ENCODE data around the gene PNRC2. TPM values are rescaled to one million over a fixed set of nuclear protein-coding genes. Genes with fewer than 3 reads are reported as not detected.
A peak's percentile ranks its signal among the peaks of the same experiment; 100 is the strongest.
"Not testable (repeated sequence)": the region's sequence is repeated elsewhere in the genome, so short reads cannot be mapped to it uniquely, and the experiment has no call there.

The PNRC2 gene
- total RNA-seq, 4 donors from 2014 or later: 26.5 to 54.2 (median 39.4) TPM

DNA sequence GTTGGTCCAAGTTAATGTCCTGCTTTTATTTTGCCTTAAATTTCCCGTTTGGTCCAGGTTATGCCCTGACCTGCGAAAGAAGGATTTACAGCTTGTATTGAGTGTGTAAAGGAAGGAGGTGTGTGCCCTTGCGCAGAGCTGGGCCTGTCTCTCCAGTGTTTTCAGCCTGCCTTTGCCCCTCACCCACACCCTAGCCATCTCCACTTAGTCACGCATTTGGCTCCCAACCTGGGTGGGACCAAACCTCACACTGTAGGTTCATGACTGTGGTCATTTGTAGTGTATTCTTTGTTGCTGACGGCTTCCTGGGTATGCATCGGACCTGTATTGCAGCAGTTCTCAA is 21.1 kb downstream of the PNRC2 start:
- H3K4me1 ChIP-seq: peaks cover 45 to 46% of the 10 kb centered on the region in 2 donors
- intact Hi-C loops (cut with DNase I; ENCODE audit: low total_unique reads) (loop anchor here (1.0 to 2.0 kb wide), 3 partner anchors 21 to 48 kb away; partner anchors contain the start of gene PNRC2), in situ Hi-C loops (cut with MboI; ENCODE audit: low sequenced_read_pairs in 4 of 4) (no loop called here)
- ATAC-seq (peak; percentile 4 to 6), DNase-seq (no peak)
- H3K9me3 ChIP-seq: no peaks in the 10 kb centered on the region
- TF ChIP-seq, protein P1, sequence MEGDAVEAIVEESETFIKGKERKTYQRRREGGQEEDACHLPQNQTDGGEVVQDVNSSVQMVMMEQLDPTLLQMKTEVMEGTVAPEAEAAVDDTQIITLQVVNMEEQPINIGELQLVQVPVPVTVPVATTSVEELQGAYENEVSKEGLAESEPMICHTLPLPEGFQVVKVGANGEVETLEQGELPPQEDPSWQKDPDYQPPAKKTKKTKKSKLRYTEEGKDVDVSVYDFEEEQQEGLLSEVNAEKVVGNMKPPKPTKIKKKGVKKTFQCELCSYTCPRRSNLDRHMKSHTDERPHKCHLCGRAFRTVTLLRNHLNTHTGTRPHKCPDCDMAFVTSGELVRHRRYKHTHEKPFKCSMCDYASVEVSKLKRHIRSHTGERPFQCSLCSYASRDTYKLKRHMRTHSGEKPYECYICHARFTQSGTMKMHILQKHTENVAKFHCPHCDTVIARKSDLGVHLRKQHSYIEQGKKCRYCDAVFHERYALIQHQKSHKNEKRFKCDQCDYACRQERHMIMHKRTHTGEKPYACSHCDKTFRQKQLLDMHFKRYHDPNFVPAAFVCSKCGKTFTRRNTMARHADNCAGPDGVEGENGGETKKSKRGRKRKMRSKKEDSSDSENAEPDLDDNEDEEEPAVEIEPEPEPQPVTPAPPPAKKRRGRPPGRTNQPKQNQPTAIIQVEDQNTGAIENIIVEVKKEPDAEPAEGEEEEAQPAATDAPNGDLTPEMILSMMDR (IDR thresholded peaks at IDR 0.05 in 4 of 5, conservative IDR thresholded peaks at IDR 0.05 in 1 of 5): no peak
- TF ChIP-seq POLR2A (IDR thresholded peaks at IDR 0.05): no peak
- no peaks in the 10 kb centered on the region for H3K27me3 ChIP-seq
- H3K4me3 ChIP-seq: peak overlapping the region; percentile 72 to 89 (median 88)
- peak overlapping the region; percentile 88 to 98 (median 96) for H3K27ac ChIP-seq
- no peaks in the 10 kb centered on the region for H3K36me3 ChIP-seq

DNA sequence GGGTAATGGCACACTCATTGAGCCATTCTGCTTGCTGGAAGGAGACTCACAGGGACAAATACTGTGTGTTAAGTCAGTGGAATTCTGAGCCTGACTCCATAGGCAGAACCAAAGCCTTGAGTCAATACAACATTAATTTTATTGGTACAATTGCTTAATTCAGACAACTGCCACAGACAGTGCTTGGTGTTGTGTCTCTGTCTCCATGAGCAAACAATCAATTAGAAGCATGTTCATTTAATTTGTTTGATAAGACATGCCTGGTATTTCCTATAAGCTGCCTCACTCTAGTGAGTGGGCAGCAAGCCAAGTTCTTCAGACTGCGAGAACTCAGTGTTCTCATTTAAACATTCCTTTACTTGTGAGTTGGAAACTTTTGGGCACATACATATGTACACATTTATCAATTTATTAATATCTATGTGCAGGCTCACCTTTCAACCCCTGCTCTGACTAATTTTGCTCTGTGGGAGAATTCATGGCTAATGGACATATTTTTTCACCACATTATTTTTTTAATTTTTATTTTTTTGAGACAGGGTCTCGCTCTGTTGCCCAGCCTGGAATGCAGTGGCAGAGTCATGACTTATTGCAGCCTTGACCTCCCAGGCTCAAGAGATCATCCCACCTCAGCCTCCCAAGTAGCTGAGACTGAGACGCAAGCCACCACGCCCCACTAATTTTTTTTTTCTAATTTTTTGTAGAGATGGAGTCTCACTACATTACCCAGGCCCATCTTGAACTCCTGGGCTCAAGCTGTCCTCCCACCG is 25.0 kb downstream of the PNRC2 start:
- intact Hi-C loops (cut with DNase I; ENCODE audit: low total_unique reads): no loop called here

DNA sequence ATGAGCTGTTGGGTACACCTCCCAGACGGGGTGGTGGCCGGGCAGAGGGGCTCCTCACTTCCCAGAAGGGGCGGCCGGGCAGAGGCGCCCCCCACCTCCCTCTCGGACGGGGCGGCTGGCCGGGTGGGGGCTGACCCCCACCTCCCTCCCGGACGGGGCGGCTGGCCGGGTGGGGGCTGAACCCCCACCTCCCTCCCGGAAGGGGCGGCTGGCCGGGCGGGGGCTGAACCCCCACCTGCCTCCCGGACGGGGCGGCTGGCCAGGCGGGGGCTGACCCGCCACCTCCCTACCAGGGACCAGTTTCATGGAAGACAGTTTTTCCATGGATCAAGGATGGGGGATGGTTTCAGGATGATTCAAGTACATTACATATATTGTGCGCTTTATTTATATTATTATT is 27.4 kb downstream of the PNRC2 start:
- intact Hi-C loops (cut with DNase I; ENCODE audit: low total_unique reads); H3K4me1 ChIP-seq; DNase-seq; ATAC-seq; H3K4me3 ChIP-seq; in situ Hi-C loops (cut with MboI; ENCODE audit: low sequenced_read_pairs in 4 of 4); H3K9me3 ChIP-seq; H3K36me3 ChIP-seq; H3K27ac ChIP-seq; H3K27me3 ChIP-seq: not testable (repeated sequence)

More for the DNA sequence above, 25.0 kb downstream of the PNRC2 start:
- DNase-seq: no peak
- no peaks in the 10 kb centered on the region for H3K27me3 ChIP-seq
- no peak overlapping the region for H3K4me3 ChIP-seq
- no peak for ATAC-seq
- H3K36me3 ChIP-seq: no peaks in the 10 kb centered on the region
- no peaks in the 10 kb centered on the region for H3K9me3 ChIP-seq
- TF ChIP-seq, protein P1 (IDR thresholded peaks at IDR 0.05 in 4 of 5, conservative IDR thresholded peaks at IDR 0.05 in 1 of 5): no peak
- TF ChIP-seq POLR2A (IDR thresholded peaks at IDR 0.05): no peak
- in situ Hi-C loops (cut with MboI; ENCODE audit: low sequenced_read_pairs in 4 of 4): no loop called here
- no peak overlapping the region for H3K27ac ChIP-seq
- H3K4me1 ChIP-seq: peaks cover 10 to 11% of the 10 kb centered on the region in 2 donors

DNA sequence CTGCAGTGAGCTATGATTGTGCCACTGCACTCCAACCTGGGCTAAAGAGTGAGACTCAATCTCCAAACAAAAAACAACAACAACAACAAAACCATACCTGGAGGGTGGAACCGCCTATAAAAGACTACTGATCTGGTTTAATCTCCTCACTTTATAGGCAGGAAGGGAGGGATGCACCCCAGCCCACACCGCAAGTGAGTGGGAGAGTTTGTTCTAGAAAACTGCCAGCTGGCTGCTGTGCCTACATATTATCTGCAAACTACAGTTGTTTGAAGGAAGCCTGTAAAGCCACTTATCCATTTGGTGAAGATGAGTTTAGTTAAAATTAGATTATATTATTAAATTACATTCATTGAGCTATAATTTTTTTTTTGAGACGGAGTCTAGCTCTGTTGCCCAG is 29.6 kb downstream of the PNRC2 start:
- Histone ChIP-seq H3K4me1 (peaks cover 5 to 7% of the 10 kb centered on the region in 2 donors), H3K36me3 (no peaks in the 10 kb centered on the region), H3K4me3 (no peak overlapping the region), H3K27ac (no peak overlapping the region), H3K27me3 (no peaks in the 10 kb centered on the region), H3K9me3 (no peaks in the 10 kb centered on the region)
- DNase-seq: no peak
- intact Hi-C loops (cut with DNase I; ENCODE audit: low total_unique reads): no loop called here
- in situ Hi-C loops (cut with MboI; ENCODE audit: low sequenced_read_pairs in 4 of 4): no loop called here
- TF ChIP-seq, protein P1 (IDR thresholded peaks at IDR 0.05 in 4 of 5, conservative IDR thresholded peaks at IDR 0.05 in 1 of 5): no peak
- TF ChIP-seq POLR2A (IDR thresholded peaks at IDR 0.05): no peak
- no peak for ATAC-seq

DNA sequence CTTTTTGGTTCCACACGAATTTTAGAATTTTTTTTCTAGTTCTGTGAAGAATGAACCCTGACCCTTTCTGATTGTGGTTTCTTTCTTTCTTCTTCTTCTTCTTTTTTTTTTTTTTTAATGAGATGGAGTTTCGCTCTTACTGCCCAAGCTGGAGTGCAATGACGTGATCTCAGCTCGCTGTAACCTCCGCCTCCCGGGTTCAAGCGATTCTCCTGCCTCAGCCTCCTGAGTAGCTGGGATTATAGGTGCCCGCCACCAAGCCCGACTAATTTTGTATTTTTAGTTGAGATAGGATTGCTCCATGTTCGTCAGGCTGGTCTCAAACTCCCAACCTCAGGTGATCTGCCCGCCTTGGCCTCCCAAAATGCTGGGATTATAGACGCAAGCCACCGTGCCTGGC is 32.4 kb downstream of the PNRC2 start:
- H3K4me3 ChIP-seq; H3K4me1 ChIP-seq; DNase-seq; H3K27me3 ChIP-seq; H3K36me3 ChIP-seq; ATAC-seq; H3K9me3 ChIP-seq; in situ Hi-C loops (cut with MboI; ENCODE audit: low sequenced_read_pairs in 4 of 4); intact Hi-C loops (cut with DNase I; ENCODE audit: low total_unique reads); H3K27ac ChIP-seq: not testable (repeated sequence)
